ENCODE measurements around the gene ALDH8A1.

The ALDH8A1 gene

GRCh38 chr6:134949927-134950326 is at the start of gene ALDH8A1:
TSS of gene ALDH8A1 (minus strand) at chr6:134950101. CDS start at chr6:134950053, 48 bp downstream.
- DNase-seq: no peak

- no peak for DNase-seq
Measured at GRCh38 chr6:134999107-134999506, 49.2 kb upstream of the ALDH8A1 start.

- DNase-seq: no peak
Measured at GRCh38 chr6:134997133-134997995, 47.5 kb upstream of the ALDH8A1 start.

- no peak for DNase-seq
Measured at GRCh38 chr6:134995536-134995935, 45.6 kb upstream of the ALDH8A1 start.

GRCh38 chr6:134994431-134994830 is 44.5 kb upstream of the ALDH8A1 start:
- DNase-seq: no peak

GRCh38 chr6:134992155-134992554 is 42.3 kb upstream of the ALDH8A1 start:
- no peak for DNase-seq

DNA sequence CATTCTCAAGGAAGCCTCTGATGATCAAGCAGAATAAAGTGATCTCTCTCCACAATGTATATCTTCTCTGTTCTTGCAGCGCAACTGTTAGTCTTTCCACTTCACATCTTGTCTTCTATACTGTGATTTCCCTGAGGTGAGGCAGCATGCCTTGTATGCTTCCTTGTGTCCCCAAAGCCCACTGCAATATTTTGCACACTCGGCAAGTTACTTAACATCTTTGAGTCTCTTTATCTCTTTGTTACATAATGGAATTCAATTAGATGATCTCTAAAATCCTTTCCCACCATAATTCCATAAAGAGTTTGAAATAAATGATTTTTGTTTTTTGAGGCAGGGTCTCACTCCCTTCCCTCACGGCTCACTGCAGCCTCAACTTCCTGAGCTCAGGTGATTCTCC is 40.4 kb upstream of the ALDH8A1 start:
- DNase-seq: no peak

DNA sequence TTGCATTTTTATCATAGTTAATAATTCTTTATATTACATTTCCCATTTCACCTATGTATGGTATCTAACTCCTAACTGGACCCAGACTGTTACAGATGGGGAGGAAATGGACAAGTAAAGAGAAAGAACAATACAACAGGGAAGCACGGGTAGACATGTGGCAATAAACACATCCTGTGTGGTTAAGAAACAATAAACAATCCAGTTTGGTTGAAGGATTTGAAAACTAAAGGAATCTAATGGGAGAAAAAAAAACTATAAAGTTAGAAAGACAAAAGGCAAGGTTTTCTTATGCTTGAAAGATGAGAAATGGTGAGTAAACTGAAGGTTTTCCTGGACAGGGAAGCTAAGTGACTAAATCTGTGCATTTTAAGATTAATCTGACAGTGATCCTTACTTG is 34.9 kb upstream of the ALDH8A1 start:
- DNase-seq: no peak

DNA sequence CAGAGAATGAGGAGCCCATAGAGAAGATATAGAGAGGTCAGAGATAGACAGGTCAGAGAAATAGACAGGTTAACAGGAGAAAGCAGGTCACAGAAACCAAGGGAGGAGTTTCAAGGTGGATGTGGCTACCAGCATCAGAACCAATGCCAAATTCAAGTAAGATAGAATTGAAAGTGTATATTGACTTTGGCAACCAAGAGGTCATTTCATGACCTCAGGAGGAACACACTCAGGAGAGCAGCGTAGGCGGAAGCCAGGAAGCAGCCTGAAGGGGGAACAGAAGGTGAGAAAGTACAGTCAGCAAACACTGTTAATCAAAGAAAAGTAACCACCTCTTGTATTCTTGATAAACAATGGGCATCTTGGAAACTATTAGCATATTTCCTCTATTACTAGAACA is 33.9 kb upstream of the ALDH8A1 start:
- DNase-seq: no peak

DNA sequence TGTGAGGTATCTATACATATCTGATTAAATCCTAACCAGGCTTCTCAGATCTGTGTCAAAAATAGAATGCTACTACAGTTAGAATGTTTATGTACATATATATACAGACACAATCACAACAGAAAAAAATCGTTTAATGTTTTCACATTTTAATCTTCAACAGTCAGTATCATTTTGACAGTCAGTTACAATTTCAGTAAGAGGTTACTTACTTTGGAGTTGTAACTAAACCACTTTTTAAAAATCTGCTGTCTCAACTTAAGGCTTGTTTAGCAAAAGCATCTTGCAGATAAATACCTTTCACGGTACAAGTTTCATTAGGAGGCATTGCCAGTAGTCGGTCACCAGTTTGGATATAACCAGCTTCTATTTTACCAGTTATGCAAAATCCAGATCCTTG is 32.3 kb upstream of the ALDH8A1 start:
- no peak for DNase-seq

- DNase-seq: no peak
Measured at GRCh38 chr6:134980846-134981245, 30.9 kb upstream of the ALDH8A1 start.

DNA sequence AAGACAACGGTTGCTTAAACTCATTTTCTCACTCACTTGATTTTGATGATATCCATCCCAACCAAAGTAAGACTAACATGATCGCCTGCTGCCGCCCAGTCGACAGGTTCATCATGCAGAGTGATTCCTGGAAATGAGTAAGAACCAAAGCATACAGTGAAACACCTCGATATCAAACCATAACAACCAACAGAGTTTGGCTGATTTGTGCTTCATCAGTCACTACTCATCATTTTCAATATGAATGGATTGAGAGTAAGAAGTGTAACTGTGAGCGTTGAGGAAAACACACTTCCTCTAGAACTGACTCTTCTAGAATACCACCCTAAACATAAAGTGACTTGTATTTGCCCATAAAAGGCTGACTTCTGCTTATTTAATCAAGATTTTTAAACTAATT is 29.2 kb upstream of the ALDH8A1 start:
- no peak for DNase-seq

DNA sequence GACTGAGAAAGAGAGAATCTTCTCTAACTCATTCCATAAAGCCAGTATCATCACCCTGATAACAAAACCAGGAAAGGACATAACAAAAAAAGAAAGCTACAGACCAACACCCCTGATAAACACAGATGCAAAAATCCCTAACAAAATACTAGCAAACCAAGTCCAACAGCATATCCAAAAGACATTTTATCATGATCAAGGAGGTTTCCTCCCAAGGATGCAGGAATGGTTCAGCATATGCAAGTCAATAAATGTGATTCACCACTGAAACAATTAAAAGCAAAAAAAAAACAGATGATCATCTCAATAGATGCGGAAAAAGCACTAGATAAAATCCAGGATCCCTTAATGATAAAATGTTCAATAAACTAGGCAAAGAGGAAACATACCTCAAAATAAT is 24.5 kb upstream of the ALDH8A1 start:
- DNase-seq: no peak

- no peak for DNase-seq
Measured at GRCh38 chr6:134967711-134968110, 17.8 kb upstream of the ALDH8A1 start.

DNA sequence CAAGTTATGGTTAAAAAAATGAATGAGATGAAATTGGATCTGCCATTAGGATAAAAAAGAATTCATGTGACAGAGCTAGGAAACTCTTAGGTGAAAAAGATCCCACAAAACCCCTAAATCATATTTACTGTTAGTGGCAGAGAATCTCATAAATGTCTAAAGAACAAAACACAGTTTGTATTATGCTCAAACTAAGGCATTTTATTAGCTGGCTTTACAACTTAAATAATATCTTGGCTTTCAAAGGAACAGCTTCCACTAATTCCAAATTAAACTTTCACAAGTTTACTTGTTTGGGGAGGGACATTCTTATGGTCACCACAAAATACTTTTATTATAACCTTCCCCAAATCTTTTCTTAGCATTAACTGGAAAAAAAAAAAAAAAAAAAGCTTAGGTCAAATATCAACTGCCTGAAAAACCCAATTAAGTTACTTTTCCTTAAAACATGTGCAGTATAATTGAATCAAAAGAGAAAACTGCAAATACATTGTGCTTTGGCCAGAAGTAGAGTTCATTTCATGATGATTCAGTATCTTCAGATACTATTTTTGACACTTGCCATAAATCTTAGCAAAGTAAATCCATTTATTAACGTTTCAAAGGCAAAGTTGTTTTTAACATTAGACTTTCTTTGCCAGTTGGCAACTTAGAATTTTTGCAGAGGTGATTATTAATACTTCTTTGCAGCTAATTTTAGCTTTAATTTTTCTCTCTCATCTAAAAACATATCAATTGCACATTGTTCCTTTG is 14.7 kb upstream of the ALDH8A1 start:
- DNase-seq: no peak

GRCh38 chr6:134962421-134962820 is 12.5 kb upstream of the ALDH8A1 start:
- DNase-seq: no peak

DNA sequence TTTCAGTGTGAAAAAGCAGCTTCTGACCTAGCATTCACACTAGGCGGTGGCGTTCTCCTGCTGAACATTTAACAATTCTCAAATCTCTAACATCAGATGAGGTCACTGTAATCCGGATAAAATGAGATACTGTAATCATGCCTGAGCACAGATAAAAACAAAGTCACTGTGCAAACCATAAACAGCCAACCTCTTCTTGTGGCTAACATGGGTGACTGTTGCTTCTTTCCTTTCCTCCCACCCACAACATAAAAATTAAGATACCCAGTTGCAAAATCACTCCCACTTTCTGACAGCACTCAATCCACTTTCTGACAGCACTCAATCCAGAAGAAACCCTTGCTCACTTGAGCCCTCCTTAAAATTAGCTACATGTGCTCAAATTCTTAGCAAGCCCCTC is 11.5 kb upstream of the ALDH8A1 start:
- no peak for DNase-seq

- no peak for DNase-seq
Measured at GRCh38 chr6:134959603-134960002, 9.7 kb upstream of the ALDH8A1 start.

GRCh38 chr6:134956676-134957075 is 6.8 kb upstream of the ALDH8A1 start:
- DNase-seq: no peak

GRCh38 chr6:134956032-134956431 is 6.1 kb upstream of the ALDH8A1 start:
- no peak for DNase-seq

- DNase-seq: no peak
Measured at GRCh38 chr6:134954272-134955000, 4.5 kb upstream of the ALDH8A1 start.

GRCh38 chr6:134951494-134952263 is 1.8 kb upstream of the ALDH8A1 start:
- DNase-seq: no peak

DNA sequence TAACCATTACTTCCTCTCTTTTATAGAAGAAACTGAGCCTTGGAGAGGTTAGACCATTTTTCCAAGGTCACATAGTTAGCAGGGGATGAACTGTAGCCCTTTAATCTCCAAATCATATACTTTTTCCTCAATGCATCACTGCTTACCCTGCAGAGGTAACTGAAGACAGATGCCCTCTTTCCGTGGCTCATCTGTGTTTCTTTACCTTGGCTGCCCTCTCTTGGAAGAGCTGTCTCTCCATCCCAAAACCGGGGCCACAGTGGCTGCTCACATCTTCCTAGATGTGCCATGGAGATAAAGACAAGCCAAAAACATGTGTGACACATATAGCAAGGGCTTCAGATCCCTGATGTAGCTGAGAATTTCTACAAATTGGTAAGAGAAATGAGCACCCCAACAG is 581 bp upstream of the ALDH8A1 start:
- DNase-seq: no peak
